CD4-positive, alpha-beta T cell treated with Interleukin-6 for 4 hours (primary cell): Measurements from ENCODE around the gene SMR3B.

Source experiments
- DNase-seq: peaks from one replicate; pipeline ENCODE4 v3.0.0-alpha.2; 2020; ENCODE audit warnings: mixed read lengths

SMR3B gene

GRCh38 chr4:70382691-70383181, at the start of gene SMR3B:
Gene SMR3B (plus strand): TSS chr4:70383131. CDS start chr4:70384511, 1,380 bp downstream.
- no peak for DNase-seq

DNA sequence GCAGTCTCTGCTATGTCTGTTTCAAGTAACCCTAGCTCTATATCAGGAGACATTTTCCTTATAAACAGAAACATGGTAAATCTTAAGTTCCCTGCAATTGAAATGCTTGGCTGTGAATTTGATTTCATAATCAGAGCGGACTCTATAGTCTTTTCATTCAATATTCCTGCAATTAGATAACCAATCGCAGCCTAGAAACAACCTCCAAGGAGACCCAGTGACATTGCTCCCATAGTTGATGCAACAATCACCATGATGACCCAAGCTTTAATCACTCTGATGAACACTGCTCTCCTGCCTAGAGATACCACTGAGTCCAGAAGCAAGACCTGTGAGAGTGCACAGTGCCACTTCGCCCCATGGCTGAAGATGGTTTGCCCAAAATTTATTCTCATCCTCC, 48.2 kb upstream of the SMR3B start, which contains the start of gene CABS1:
CABS1 (plus strand) TSS at position 301 of the 400 bp plus-strand sequence; CDS start at position 360, 59 bp downstream.
- no peak for DNase-seq

- DNase-seq, result no peak
Measured at GRCh38 chr4:70336043-70336442, 46.9 kb upstream of the SMR3B start.

DNA sequence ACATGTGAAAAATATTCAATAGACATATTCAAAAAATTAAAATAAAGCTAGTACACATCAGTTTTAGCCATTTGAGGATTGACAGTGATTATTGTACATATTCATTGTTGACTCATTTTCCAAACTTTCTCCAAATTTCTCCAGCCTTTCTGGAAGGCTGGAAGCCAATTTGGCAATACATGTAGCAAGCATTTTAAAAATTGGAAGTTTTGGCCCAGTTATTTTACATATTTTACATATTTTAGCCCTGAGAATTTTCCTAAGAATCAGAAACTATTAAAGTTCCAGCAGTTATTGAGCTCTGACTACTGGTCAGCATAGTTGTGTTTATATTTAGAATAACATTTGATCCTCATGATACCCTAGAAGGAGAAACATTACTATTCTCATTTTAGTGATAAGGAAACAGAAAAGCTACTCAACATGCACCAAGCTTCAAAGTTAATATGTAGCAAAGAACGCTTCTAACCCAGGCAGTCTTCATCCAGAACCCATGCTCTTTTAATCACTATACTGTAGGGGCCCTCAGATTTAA, 45.0 kb upstream of the SMR3B start:
- no peak for DNase-seq

DNA sequence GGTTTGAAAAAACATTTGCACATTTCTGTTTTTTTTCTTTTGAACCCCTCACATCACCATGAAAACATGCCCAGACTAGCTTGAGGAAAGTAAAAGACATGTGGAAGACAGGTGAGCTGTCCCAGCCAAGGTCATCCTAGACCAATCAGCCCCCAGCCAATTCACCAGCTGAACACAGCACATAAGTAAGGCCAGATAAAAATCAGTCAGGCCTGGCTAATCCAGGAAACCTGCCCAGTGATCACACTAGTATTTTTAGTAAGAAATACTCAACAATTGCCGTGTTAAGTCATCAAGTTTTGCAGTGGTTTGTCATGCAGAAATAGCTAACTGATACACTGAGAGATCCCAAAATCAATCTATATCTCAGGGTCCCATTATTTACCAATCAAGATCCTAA, 26.7 kb upstream of the SMR3B start:
- DNase-seq, result no peak

DNA sequence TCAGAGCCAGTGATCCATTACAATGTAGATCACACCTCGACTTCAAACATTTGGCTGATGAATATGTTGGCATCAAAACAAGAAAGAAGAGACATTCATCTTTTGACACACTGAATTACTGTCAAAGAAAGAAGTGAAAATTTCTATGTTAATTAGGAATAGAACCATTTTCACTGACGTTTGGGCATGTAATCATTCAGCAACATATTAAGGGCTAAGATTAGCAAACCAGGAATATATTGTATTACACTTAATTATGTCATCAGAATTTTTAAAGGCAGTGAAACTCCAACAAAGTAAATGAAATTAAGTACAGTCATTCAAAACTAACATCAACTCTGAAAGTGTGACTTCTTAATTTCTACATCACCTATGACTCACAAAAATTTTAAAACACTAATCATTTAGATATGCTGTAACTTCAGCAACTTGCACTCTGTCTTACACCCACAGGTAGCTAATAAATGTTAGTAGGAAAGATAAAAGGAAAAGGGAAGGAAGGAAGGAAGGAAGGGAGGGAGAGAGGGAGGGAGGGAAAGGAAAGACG, 23.7 kb upstream of the SMR3B start:
- no peak for DNase-seq

- DNase-seq, result no peak
Measured at GRCh38 chr4:70360460-70360859, 22.5 kb upstream of the SMR3B start, which contains the start of gene SMR3A. Gene SMR3A (plus strand): TSS chr4:70360760. CDS start chr4:70362116, 1,356 bp downstream.

GRCh38 chr4:70364002-70364401, 18.9 kb upstream of the SMR3B start:
- DNase-seq, result no peak

- DNase-seq, result no peak
Measured at GRCh38 chr4:70365479-70365878, 17.5 kb upstream of the SMR3B start.

DNA sequence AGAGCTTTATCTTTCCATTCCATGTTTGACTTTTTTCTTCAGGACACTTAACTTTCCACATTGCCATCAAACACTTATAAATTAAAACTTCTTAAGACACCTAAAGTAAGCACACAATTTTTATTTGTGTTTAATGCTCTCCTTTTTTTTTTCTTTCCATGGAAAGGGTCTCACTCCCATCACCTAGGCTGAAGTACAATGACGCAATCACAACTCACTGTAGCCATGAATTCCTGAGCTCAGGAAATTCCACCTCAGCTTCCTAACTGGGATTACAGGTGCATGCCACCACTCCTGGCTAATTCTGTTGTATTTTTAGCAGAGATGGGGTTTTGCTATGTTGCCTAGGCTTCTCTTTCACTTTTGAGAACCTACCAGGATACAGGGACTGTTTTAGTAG, 15.1 kb upstream of the SMR3B start:
- DNase-seq, result no peak

DNA sequence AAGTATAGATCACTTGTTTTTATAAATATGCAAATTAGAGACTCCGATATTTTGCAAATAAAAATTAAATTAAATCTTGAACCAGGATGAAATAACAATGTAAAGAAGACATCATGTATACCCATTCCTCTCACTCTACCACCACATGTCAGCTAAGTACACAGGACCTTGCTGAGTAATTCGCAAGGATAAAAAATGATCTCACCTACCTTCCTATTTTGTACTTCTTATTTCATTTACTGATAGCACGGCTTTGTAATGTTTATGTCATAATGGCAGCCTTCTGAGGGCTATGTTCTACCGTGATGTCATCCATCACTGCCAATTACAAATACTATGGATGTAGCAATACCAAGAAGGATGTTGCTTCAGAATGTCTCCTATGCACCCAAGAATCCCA, 10.9 kb upstream of the SMR3B start:
- no peak for DNase-seq

DNA sequence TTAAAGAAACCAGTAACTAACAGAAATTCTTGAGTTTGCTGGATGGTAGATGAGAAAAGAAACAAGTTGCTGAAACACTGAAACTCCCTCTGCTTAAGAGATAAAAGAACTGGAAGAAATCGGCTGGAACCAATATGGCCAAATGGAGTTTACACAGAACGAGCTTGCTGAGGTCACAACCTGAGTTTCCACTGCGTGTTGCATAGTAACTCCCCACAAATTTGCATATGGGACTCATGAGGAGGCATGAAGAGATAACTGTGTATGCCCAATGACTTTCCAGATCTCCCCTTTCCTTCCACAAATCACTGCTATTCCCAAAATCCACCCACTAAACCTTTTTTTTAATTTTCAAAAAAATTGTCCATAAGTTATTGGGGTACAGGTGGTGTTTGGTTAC, 10.2 kb upstream of the SMR3B start:
- no peak for DNase-seq

DNA sequence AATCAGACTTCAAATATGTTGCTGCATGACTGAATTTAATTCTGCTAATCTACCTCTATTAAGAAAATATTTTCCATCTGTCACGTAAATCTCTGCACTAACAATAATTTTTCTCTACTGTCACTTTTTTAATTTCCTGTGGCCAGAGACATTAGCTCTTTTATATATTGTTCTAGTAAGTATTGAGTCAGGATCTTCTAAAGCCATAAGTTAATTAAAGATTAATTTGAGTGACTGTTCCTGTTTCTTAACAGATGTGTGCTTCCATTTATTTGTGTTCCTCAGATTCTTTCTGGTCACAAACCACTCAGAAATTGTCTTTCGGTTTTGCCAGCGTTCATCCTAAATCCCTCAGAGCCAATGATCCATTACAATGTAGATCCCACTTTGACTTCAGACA, 2.4 kb upstream of the SMR3B start:
- DNase-seq, result no peak

DNA sequence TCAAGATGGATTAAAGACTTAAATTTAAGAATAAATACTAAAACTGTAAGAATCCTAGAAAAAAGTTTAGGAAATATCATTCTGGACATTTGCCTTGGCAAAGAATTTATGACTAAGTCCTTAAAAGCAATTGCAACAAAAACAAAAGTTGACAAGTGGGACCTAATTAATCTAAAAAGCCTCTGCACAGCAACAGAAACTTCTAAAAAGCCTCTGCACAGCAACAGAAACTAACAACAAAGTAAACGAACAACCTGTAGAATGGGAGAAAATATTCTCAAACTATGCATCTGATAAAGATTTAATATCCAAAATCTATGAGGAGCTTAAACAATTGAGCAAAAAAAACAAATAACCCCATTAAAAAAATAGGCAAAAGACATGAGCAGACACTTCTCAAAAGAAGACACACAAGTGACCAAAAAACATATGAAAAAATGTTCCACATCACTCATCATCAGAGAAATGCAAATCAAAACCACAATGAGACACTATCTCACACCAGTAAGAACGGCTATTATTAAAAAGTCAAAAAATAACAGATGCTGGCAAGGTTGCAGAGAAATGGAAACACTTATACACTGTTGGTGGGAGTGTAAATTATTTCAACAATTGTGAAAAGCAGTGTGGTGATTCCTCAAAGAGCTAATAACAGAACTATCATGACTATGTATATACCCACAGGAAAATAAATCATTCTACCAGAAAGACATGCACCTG, 9.3 kb downstream of the SMR3B start:
- no peak for DNase-seq

DNA sequence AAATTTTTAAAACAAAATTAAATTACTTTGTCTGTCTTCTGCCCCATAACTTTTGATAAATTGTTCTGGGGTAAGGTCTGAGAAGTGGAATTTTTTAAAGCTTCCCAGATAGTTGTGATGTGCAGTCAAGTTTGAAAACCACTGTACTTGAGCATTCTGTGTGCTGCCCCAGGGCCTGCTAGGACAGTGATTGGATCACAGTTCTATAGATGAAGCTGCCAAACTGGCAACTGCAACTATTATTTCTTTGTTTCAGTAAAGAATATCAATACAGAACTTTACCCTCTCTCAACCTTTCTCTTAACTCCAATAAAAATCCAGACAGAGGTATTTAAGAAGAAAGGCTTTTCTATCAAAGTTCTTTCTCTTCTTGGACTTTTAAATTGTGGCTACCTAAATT, 14.6 kb downstream of the SMR3B start, which contains the start of gene OPRPN:
OPRPN (plus strand) TSS at position 361 of the 400 bp plus-strand sequence. CDS start 1,346 bp downstream, outside the sequence.
- no peak for DNase-seq

GRCh38 chr4:70399319-70399718, 16.4 kb downstream of the SMR3B start:
- DNase-seq, result no peak

GRCh38 chr4:70402762-70403161, 19.8 kb downstream of the SMR3B start:
- no peak for DNase-seq

GRCh38 chr4:70405765-70406164, 22.8 kb downstream of the SMR3B start:
- no peak for DNase-seq

GRCh38 chr4:70425306-70425705, 42.4 kb downstream of the SMR3B start:
- no peak for DNase-seq

DNA sequence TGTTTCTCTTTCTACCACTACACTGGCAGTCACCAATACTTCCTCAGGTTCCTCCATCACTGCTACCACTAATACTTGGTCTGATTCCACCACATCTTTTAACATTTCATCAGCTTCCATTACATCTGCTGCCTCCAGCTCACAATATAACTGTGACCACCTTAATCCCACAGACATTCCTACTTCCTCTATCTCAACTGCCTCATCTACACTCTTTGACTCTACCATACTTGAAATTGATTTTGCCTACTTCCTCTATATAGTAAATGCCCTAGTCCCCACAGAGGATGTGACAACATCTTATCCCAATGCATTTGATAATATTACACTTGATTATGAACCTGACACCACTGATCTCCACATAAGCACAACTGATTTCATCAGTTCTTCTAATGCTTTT, 43.9 kb downstream of the SMR3B start:
- DNase-seq, result no peak

DNA sequence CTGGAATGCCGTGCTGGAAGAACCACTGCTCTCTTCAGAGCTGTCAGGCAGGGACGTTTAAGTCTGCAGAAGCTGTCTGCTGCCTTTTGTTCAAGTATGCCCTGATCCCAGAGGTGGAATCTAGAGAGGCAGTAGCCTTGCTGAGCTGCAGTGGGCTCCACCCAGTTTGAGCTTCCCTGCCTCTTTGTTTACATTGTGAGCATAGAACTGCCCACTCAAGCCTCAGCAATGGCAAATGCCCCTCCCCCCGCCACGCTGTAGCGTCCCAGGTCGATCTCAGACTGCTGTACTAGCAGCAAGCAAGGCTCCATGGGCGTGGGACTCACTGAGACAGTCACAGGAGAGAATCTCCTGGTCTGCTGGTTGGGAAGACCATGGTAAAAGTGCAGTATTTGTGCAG, 54.3 kb downstream of the SMR3B start:
- DNase-seq, result no peak
